Measurements from ENCODE around the gene RPL37A. TPM values are rescaled to one million over a fixed set of nuclear protein-coding genes. Genes with fewer than 3 reads are reported as not detected.

Gene RPL37A
- total and polyA plus RNA-seq, 2 of the 4 experiments (the other 2 are of a cell fraction) = 341 to 1,572 TPM

GRCh38 chr2:216538538-216538937, 39.9 kb downstream of the RPL37A start:
- Histone ChIP-seq H3K9ac (ENCODE audit: low read depth, low read length) (no peak overlapping the region), H3K36me3 (ENCODE audit: control insufficient read depth, insufficient read depth, low read length) (no peaks in the 10 kb centered on the region), H3K79me1 (ENCODE audit: low read depth in 1 of 2, low read length in 2 of 2) (no peaks in the 10 kb centered on the region), H2AK9ac (replicated peaks; ENCODE audit: low read depth, low read length, poor library complexity) (no peak overlapping the region), H2AK5ac (ENCODE audit: low read depth, low read length) (0 out of 2 replicates have a peak overlapping the region, but pooled peaks have one; percentile 28), H2AFZ (replicated peaks; ENCODE audit: low read length, poor library complexity) (no peak overlapping the region), H3K4ac (ENCODE audit: low read depth, low read length) (no peak overlapping the region), H3K4me2 (ENCODE audit: low read depth, low read length) (no peak overlapping the region), H3K9me1 (ENCODE audit: insufficient read depth, low read length) (peaks cover 24% of the 10 kb centered on the region), H4K5ac (ENCODE audit: low read depth, low read length) (no peak overlapping the region), H2BK15ac (ENCODE audit: low read depth, low read length) (no peak overlapping the region), H4K20me1 (ENCODE audit: insufficient read depth, low read length) (no peaks in the 10 kb centered on the region), H3K23ac (ENCODE audit: low read depth, low read length) (no peak overlapping the region), H3K27ac (ENCODE audit: insufficient read depth, low read length) (no peak overlapping the region), H2BK20ac (ENCODE audit: low read depth, low read length) (no peak overlapping the region), H3K9me3 (ENCODE audit: control insufficient read depth, insufficient read depth, low read length) (no peaks in the 10 kb centered on the region), H2BK5ac (ENCODE audit: low read depth, low read length, poor library complexity, severe bottlenecking) (no peak overlapping the region), H3K18ac (ENCODE audit: low read depth, low read length) (no peak overlapping the region), H4K8ac (ENCODE audit: low read depth in 2 of 2, low read length in 2 of 2) (no peak overlapping the region), H3K27me3 (ENCODE audit: control insufficient read depth, insufficient read depth, low read length) (no peaks in the 10 kb centered on the region), H4K91ac (ENCODE audit: insufficient read depth, low read depth, low read length) (no peak overlapping the region), H3K56ac (ENCODE audit: extremely low read depth, insufficient read depth, low read length) (no peak overlapping the region), H3K4me1 (ENCODE audit: control insufficient read depth, insufficient read depth, low read length) (peaks cover 31% of the 10 kb centered on the region), H3K4me3 (ENCODE audit: insufficient read depth, low read depth, low read length) (no peak overlapping the region), H3K14ac (replicated peaks; ENCODE audit: low read depth, low read length) (no peak overlapping the region), H2BK120ac (ENCODE audit: low read depth, low read length) (no peak overlapping the region)
- dilution Hi-C loops (cut with HindIII; ENCODE audit: low sequenced_read_pairs, unreplicated experiment) = no loop called here
- TF ChIP-seq CTCF (conservative IDR thresholded peaks at IDR 0.05; ENCODE audit: low read depth, low read length) (no peak), BHLHE40 (IDR thresholded peaks at IDR 0.05; ENCODE audit: low read depth, low read length) (no peak), SMC3 (IDR thresholded peaks at IDR 0.05; ENCODE audit: low read depth, low read length) (no peak), MAFK (IDR thresholded peaks at IDR 0.05; ENCODE audit: low read depth, low read length) (no peak), CEBPB (IDR thresholded peaks at IDR 0.05; ENCODE audit: low read depth, low read length) (no peak), CHD1 (IDR thresholded peaks at IDR 0.05; ENCODE audit: low read depth, low read length) (no peak), POLR2A (IDR thresholded peaks at IDR 0.05; ENCODE audit: low read depth, low read length) (no peak), FOS (IDR thresholded peaks at IDR 0.05; ENCODE audit: low read depth, low read length) (no peak), MXI1 (IDR thresholded peaks at IDR 0.05; ENCODE audit: borderline replicate concordance, low read depth, low read length) (no peak)
- TF ChIP-seq, protein P1, sequence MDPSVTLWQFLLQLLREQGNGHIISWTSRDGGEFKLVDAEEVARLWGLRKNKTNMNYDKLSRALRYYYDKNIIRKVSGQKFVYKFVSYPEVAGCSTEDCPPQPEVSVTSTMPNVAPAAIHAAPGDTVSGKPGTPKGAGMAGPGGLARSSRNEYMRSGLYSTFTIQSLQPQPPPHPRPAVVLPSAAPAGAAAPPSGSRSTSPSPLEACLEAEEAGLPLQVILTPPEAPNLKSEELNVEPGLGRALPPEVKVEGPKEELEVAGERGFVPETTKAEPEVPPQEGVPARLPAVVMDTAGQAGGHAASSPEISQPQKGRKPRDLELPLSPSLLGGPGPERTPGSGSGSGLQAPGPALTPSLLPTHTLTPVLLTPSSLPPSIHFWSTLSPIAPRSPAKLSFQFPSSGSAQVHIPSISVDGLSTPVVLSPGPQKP (IDR thresholded peaks at IDR 0.05; ENCODE audit: borderline replicate concordance, low read depth, low read length) = no peak
- ChIA-PET POLR2A (ENCODE audit: unreplicated experiment) (no interaction called here), CTCF (no interaction called here)
- in situ Hi-C loops (cut with MboI; ENCODE audit: low sequenced_read_pairs) = no loop called here
- DNase-seq = no peak
- no TSS peak for BruUV-seq (replicated peaks)
- WGBS, 2 experiments (ENCODE audit: extremely low coverage in 2 of 2, insufficient read length in 1 of 2) = 100% methylated on average over 1 of the region's 5 CpGs; no CpG with 5 or more reads in 1 of the 2 experiments
- intact Hi-C loops (cut with micrococcal nuclease) = no loop called here
- no peak for ATAC-seq (ENCODE audit: low read depth)

All from IMR-90 (cell line).